ENCODE measurements around the gene GLYATL1.

The GLYATL1 gene

GRCh38 chr11:58933661-58934060, 5.6 kb upstream of the GLYATL1 start:
- no peak overlapping the region for H3K4me3 ChIP-seq (ENCODE audit: low read depth, low read length)
- no peak for DNase-seq (ENCODE audit: low read depth)
- TF ChIP-seq CTCF (IDR thresholded peaks at IDR 0.05; ENCODE audit: insufficient read depth, low read depth, low read length, missing control alignments), result no peak

- no peak for TF ChIP-seq CTCF (IDR thresholded peaks at IDR 0.05; ENCODE audit: insufficient read depth, low read depth, low read length, missing control alignments)
- no peak overlapping the region for H3K4me3 ChIP-seq (ENCODE audit: low read depth, low read length)
- no peak for DNase-seq (ENCODE audit: low read depth)
Observed at GRCh38 chr11:58934945-58935513, 4.3 kb upstream of the GLYATL1 start.

- no peak overlapping the region for H3K4me3 ChIP-seq (ENCODE audit: low read depth, low read length)
- no peak for DNase-seq (ENCODE audit: low read depth)
- TF ChIP-seq CTCF (IDR thresholded peaks at IDR 0.05; ENCODE audit: insufficient read depth, low read depth, low read length, missing control alignments), result no peak
Observed at GRCh38 chr11:58938398-58938797, 890 bp upstream of the GLYATL1 start.

- DNase-seq (ENCODE audit: low read depth), result no peak
- H3K4me3 ChIP-seq (ENCODE audit: low read depth, low read length), result no peak overlapping the region
- TF ChIP-seq CTCF (IDR thresholded peaks at IDR 0.05; ENCODE audit: insufficient read depth, low read depth, low read length, missing control alignments), result no peak
Observed at GRCh38 chr11:58940028-58940427, 740 bp downstream of the GLYATL1 start.

GRCh38 chr11:58941838-58942237, 2.5 kb downstream of the GLYATL1 start:
- TF ChIP-seq CTCF (IDR thresholded peaks at IDR 0.05; ENCODE audit: insufficient read depth, low read depth, low read length, missing control alignments), result no peak
- DNase-seq (ENCODE audit: low read depth), result no peak
- no peak overlapping the region for H3K4me3 ChIP-seq (ENCODE audit: low read depth, low read length)

GRCh38 chr11:58945663-58946062, 6.4 kb downstream of the GLYATL1 start:
- no peak overlapping the region for H3K4me3 ChIP-seq (ENCODE audit: low read depth, low read length)
- no peak for TF ChIP-seq CTCF (IDR thresholded peaks at IDR 0.05; ENCODE audit: insufficient read depth, low read depth, low read length, missing control alignments)
- no peak for DNase-seq (ENCODE audit: low read depth)

GRCh38 chr11:58949184-58949583, 9.9 kb downstream of the GLYATL1 start:
- H3K4me3 ChIP-seq (ENCODE audit: low read depth, low read length), result no peak overlapping the region
- no peak for TF ChIP-seq CTCF (IDR thresholded peaks at IDR 0.05; ENCODE audit: insufficient read depth, low read depth, low read length, missing control alignments)
- no peak for DNase-seq (ENCODE audit: low read depth)

Measured in GM12865 (cell line).